HG03378 (cell line): ENCODE results near the gene ACAA2.

Experiments used
- ATAC-seq: cut with Tn5 transposase; IDR thresholded peaks from one replicate; pipeline ENCODE4 v1.9.1; 2021; ENCODE audit warnings: mild to moderate bottlenecking, moderate library complexity; ENCODE audit not compliant: unreplicated experiment

Gene ACAA2

DNA sequence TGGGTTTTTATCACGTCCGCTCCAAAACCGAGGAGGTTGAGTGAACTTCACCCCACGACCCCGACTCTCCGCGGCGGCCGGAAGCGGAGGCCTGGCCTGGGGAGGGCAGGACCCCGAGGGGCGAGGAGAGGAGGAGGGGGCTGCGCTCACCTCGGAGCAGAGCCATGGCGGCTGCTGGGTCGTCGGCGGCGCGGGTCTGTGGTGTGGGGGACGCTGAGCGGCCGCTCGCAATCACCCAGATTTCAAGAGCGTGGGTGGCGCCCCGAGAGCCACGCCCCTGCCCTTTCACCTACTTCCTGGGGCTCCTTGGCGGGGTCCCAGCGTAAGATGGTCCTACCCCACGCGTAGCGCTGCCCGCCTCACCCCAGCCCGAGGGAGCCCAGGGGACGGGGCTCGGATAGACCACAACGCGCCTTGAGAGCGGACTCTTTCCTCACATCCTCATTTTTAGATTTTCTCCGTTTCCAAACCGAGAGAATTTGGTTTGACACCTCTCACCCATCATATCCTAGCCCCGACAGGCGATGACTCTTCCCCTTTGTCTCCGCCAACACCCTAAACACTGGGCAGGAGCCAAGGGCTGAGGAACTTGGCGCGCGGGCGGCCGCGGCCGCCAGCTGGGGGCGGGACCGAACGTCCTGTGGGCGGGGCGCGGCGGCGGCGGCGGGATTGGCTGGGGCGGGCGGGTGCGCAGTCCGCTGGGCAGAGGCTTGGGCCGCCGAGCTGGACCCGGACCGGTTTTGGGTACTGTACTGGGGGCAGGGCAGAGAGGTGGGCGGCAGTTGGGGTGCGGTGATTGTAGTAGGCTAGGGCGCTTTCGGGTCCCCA lies at the start of gene ACAA2:
TSS of gene ACAA2 (minus strand) at position 215 of the 828 bp plus-strand sequence. CDS start at position 166, 49 bp downstream.
- peak; percentile 74 for ATAC-seq

- ATAC-seq, result no peak
Observed at GRCh38 chr18:49862656-49863385, 49.5 kb upstream of the ACAA2 start.

- ATAC-seq, result no peak
Observed at GRCh38 chr18:49861659-49862058, 48.3 kb upstream of the ACAA2 start.

DNA sequence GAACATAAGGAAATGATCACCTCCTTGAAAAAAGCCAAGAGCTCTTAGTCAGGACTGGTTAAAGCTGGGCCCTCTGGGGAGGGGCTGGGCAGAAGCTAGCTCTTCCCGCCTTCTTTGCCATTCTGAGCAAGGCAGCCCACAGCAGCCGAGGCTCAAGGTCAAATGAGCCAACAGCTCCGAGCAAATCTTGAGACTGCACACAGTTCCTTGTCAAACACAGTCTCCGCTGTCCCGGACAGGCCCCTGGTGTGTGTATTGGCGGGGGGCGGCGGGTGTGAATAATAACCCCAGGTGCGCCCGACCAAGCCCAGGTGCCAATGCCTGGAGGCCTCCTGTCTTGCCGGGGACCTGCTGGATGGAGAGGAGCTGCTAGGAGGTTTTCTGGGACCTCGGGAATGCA lies 46.4 kb upstream of the ACAA2 start:
- ATAC-seq, result no peak

GRCh38 chr18:49859021-49859359 lies 45.7 kb upstream of the ACAA2 start:
- ATAC-seq, result no peak

GRCh38 chr18:49858309-49859020 lies 45.1 kb upstream of the ACAA2 start:
- no peak for ATAC-seq

DNA sequence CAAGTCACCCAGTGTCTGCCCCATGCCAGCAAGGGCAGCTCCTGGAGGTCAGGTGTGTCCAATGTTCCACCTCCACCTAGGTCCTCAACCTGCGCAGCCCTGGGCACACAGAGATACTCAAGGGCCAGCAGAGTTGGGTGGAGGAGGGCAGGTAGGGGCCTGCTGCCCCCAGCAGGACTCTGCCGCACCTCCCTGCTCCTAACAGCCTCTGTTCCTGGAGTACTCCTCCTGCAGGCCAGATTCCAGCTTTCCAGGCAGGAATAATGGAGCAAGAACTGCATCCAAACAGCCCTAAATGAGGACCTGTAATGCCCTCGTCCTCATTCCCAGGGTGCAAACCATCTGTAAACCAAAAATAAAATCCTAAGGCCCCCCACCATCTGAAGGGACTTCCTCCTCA lies 44.4 kb upstream of the ACAA2 start:
- ATAC-seq, result no peak

GRCh38 chr18:49856496-49856895 lies 43.2 kb upstream of the ACAA2 start:
- no peak for ATAC-seq

DNA sequence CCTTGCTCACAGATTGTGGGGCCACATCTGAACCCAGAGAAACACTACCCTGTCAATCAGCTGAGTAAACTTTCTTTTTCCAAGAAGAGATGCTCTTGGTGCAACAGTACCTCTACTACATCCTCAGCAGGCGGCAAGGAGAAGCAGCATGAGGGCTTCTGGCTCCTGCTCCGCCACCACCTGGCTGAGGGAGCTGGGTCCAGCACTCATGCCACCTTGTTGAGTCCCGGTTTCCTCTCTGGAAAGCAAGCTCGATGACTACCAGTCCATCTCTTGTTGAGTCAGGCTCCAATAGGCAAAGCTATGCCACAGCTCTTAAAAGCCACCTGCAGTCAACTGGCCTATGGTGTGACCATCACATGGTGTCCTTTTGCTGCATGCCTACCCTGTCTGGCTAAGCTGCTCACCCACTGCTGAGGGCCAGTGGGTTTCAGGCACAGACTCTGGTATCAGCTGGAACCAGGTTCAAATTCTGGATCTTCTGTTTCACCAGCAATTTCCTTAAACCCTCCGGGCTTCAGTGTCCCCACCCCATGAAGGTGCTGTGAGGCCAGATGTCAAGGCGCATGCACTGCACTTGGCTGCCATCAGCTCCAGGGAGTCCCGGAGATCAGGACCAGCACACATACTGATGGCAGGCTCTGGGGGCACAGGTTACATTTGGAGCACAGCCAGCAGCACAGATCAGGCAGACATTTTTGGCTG lies 42.5 kb upstream of the ACAA2 start:
- ATAC-seq, result no peak

GRCh38 chr18:49854681-49855080 lies 41.3 kb upstream of the ACAA2 start:
- no peak for ATAC-seq

DNA sequence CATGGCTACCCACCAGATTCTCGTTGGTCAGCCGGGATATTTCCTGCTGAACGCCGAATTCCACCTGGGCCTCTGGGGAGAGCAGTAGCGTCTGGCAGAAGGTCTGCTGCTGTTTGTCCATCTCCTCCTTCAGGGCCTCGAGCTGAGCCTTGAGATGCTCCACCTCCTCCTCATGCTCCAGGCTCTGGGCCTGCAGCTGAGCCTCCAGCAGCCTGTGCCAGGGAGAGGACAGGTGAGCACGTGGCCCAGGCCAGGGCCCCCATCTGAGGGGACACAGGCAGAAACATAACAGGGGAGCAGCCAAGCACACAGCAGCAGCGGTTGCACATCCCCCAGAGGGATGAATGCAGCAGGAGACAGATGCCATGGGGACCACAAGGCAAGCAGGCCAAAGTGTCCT lies 40.1 kb upstream of the ACAA2 start:
- ATAC-seq, result no peak

DNA sequence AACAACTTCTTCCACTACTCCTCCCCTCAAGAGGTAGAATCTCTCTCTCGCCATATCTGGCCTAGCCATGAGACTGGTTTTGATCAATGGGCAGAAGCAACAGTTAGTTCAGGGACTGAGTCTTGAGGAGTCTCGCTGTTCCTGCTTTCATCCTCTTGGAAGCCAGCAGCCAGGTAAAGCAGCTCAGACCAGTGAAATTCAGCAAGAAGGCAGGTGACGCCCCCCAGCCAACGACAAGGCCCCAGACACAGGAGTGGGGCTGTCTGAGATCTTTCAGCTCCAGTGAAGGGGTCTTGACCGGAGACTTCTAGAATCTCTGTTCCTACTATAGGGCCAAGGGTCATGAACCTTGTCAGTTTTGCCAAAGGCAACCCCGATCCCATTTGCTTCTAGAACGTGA lies 39.7 kb upstream of the ACAA2 start:
- ATAC-seq, result no peak

GRCh38 chr18:49851624-49852023 lies 38.3 kb upstream of the ACAA2 start:
- ATAC-seq, result no peak

DNA sequence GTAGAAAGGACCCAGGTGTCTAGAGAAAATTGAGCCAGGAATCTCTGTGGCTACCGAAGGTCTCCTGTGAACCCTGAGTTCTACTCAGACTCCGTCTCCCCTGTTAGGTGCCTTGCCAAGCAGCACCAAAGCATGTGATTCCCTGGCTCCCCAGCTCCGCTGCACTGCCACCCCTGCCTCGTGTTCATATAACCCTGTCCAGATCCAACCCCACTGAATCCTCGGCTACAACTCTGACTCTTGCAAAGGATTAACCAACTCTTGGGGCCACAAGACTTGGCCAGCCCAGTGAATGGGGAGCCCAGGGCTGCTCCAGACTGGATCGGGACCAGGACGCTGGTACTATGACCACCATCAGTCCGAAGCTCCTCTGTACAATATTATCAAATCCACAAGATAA lies 37.3 kb upstream of the ACAA2 start:
- no peak for ATAC-seq

- no peak for ATAC-seq
Observed at GRCh38 chr18:49849331-49850217, 36.2 kb upstream of the ACAA2 start.

DNA sequence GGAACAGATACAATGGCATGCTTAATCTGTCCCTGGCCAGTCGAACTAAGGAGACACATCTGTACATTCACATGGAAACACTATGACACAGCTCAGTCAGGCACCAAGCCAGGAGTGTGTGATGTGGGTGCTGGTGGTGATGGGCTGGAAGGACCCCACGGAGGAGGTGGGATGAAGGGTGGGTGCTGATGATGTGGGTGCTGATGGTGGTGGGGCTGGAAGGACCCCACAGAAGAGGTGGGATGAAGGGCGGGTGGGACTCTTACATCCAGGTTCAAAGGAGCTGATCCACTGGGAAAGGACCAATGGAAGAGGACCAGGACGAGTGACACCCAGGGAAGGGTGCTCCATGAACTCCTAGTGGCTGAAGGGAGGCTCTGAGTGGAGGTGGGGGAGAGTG lies 34.8 kb upstream of the ACAA2 start:
- ATAC-seq, result no peak

DNA sequence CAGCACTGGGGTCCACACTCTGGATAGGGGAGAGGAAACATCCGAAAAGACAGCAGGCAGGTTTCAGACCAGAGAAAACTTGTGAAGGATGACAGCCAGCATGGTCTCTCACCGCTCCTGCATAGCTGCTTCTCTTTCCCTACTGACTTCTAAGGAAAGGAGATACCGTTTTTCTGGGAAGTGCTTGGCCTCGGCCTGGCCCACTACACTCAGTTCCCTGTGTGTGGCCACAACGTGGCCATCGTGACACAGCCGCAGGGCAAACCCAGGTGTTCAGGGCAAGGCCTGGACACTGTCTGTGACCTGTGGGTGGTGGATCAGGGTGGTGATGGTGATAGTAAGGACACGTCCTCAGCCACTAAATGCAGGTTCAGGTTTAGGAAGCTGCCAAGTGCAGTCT lies 34.2 kb upstream of the ACAA2 start:
- ATAC-seq, result no peak

DNA sequence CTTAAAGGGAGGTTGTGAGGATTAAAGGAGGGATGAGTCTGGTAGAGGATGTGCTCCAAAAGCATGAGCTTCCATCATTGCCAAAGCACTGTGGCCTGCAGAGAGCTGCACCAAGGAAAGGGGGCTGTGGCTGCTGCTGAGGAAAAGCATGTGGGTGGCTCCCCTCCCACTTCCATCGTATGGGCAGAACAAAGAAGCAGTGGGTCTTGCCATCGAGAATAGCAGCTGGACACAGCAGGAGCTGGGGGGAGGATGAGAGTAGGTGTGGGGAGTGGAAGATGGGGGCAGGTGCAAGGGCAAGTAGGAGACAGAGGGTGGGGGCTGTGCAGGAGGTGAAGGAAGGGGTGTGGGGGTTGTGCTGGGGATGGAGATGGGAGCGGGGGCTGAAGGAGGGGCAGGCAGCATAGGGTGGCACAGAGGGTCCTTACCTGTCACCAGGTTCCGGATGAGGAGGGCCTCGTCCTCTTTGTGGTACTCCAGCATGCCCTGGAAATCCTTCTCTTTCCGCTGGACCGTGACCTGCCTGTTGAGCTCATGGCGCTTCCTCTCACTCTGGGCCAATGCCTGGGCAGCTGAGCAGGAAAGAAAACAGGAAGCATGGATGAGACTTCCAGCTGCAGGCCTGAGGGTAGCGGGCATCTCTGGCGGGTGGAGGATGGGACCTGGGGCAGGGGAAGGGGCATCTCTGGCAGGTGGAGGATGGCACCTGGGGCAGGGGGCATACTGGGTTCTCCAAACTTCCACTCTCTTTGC lies 33.6 kb upstream of the ACAA2 start:
- ATAC-seq, result no peak

DNA sequence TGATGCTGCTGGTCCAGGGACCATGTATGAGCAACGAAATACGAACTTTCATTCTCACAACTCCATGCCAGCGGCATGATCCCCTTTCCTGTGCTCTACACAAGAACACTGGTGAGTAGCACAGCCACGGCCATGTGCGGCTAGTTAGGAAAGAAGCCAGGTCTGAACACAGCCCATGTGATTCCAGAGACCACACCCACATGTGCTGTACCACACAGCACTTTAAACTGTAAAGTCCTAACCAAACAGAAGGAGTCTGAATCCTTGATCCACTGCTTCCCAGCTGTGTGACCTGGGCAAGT lies 33.0 kb upstream of the ACAA2 start:
- ATAC-seq, result no peak
